OCI-LY3 (cell line): ENCODE results near the gene PLPPR3.

ENCODE experiments used
- H2AFZ ChIP-seq: fragments of 200-600, 300-600 bp; shearing (Covaris generic); 2 replicates; pipeline ENCODE4 v1.6.0; 2014; ENCODE audit warnings: antibody characterized with exemption, low read depth, low read length
- H3K27ac ChIP-seq: fragments of 200-600, 300-600 bp; sonication (generic); 2 replicates; pipeline ENCODE4 v1.5.1; 2014; ENCODE audit warnings: mild to moderate bottlenecking, low read length, moderate library complexity, mixed read lengths
- H3K27me3 ChIP-seq: fragments of 200-600, 300-600 bp; sonication (generic); 2 replicates; pipeline ENCODE4 v1.6.1; 2014; ENCODE audit warnings: low read depth, low read length, mixed read lengths
- H3K36me3 ChIP-seq: fragments of 200-600, 300-600 bp; sonication (generic); replicated peaks from 2 replicates; pipeline ENCODE3; 2014; ENCODE audit warnings: low read depth, low read length, mixed read lengths
- H3K4me1 ChIP-seq: fragments of 300-600, 200-600 bp; sonication (generic); 2 replicates; pipeline ENCODE4 v1.6.1; 2014; ENCODE audit warnings: low read length, mixed read lengths
- H3K4me2 ChIP-seq: fragments of 200-600, 300-600 bp; sonication (generic); 2 replicates; pipeline ENCODE4 v1.6.1; 2014; ENCODE audit warnings: low read length, mixed read lengths
- H3K4me3 ChIP-seq: fragments of 300-600, 200-600 bp; sonication (generic); 2 replicates; pipeline ENCODE4 v1.5.1; 2014; ENCODE audit warnings: antibody characterized with exemption, mild to moderate bottlenecking, low read length, moderate library complexity
- H3K79me2 ChIP-seq: fragments of 300-600, 200-600 bp; shearing (Covaris generic); 2 replicates; pipeline ENCODE4 v1.6.1; 2014; ENCODE audit warnings: mild to moderate bottlenecking, low read length, mixed read lengths
- H3K9ac ChIP-seq: fragments of 300-600, 200-600 bp; shearing (Covaris generic); 2 replicates; pipeline ENCODE4 v1.6.0; 2014; ENCODE audit warnings: mild to moderate bottlenecking, low read length, moderate library complexity
- H3K9me3 ChIP-seq: fragments of 200-600, 300-600 bp; shearing (Covaris generic); 2 replicates; pipeline ENCODE4 v1.6.1; 2014; ENCODE audit warnings: low read length, mixed read lengths; ENCODE audit not compliant: insufficient read depth
- H4K20me1 ChIP-seq: fragments of 200-600, 300-600 bp; sonication (generic); 2 replicates; pipeline ENCODE4 v1.6.1; 2016; ENCODE audit warnings: low read length, mixed read lengths; ENCODE audit not compliant: insufficient read depth
- CTCF ChIP-seq: fragments of 200-600, 300-600 bp; sonication (generic); IDR thresholded peaks from 2 replicates; pipeline ENCODE4 v1.5.1; 2014; ENCODE audit warnings: antibody characterized with exemption, low read length, low read depth
- EZH2phosphoT487 ChIP-seq: fragments of 200-600 bp; shearing (Covaris generic); IDR thresholded peaks from 2 replicates; pipeline ENCODE4 v1.6.1; 2018; ENCODE audit warnings: antibody characterized with exemption, mixed run types, low read depth

Gene PLPPR3

GRCh38 chr19:829129-829758 is 7.5 kb upstream of the PLPPR3 start:
- TF ChIP-seq EZH2phosphoT487 (no peak), CTCF (no peak)
- Histone ChIP-seq H3K9ac (no peak overlapping the region), H3K36me3 (no peaks in the 10 kb centered on the region), H2AFZ (no peak overlapping the region), H3K79me2 (no peaks in the 10 kb centered on the region), H3K4me2 (peak overlapping the region; percentile 58), H3K4me3 (peak overlapping the region; percentile 41; the same call in 1 of the 2 replicates), H3K4me1 (peaks cover 26% of the 10 kb centered on the region), H3K27ac (no peak overlapping the region), H3K27me3 (peaks cover 21% of the 10 kb centered on the region), H3K9me3 (no peaks in the 10 kb centered on the region), H4K20me1 (no peaks in the 10 kb centered on the region)

- Histone ChIP-seq H3K27ac (no peak within 1 kb of the TSS), H3K9ac (no peak within 1 kb of the TSS), H3K27me3 (peaks cover 21% of the 10 kb centered on the region), H3K4me1 (peaks cover 26% of the 10 kb centered on the region), H4K20me1 (no peaks in the 10 kb centered on the region), H3K9me3 (no peaks in the 10 kb centered on the region), H3K4me2 (peak within 1 kb of the TSS; percentile 9; the same call in 1 of the 2 replicates), H2AFZ (no peak within 1 kb of the TSS), H3K4me3 (no peak within 1 kb of the TSS), H3K36me3 (no peaks in the 10 kb centered on the region), H3K79me2 (no peaks in the 10 kb centered on the region)
- TF ChIP-seq EZH2phosphoT487 (no peak), CTCF (no peak)
These were observed 6.1 kb upstream of the PLPPR3 start, which contains the start of gene AZU1 for GRCh38 chr19:827710-828321. AZU1 (plus strand) TSS chr19:827837; CDS start chr19:827847, 10 bp downstream.

- no peaks in the 10 kb centered on the region for H3K9me3 ChIP-seq
- no peak overlapping the region for H3K9ac ChIP-seq
- no peaks in the 10 kb centered on the region for H3K36me3 ChIP-seq
- H3K4me3 ChIP-seq, result no peak overlapping the region
- H3K4me2 ChIP-seq, result peak overlapping the region; percentile 9; the same call in 1 of the 2 replicates
- no peak overlapping the region for H3K27ac ChIP-seq
- TF ChIP-seq CTCF, result no peak
- no peak for TF ChIP-seq EZH2phosphoT487
- H4K20me1 ChIP-seq, result no peaks in the 10 kb centered on the region
- peaks cover 20% of the 10 kb centered on the region for H3K27me3 ChIP-seq
- H2AFZ ChIP-seq, result no peak overlapping the region
- peaks cover 26% of the 10 kb centered on the region for H3K4me1 ChIP-seq
- no peaks in the 10 kb centered on the region for H3K79me2 ChIP-seq
These were observed 5.6 kb upstream of the PLPPR3 start for GRCh38 chr19:827314-827709.

DNA sequence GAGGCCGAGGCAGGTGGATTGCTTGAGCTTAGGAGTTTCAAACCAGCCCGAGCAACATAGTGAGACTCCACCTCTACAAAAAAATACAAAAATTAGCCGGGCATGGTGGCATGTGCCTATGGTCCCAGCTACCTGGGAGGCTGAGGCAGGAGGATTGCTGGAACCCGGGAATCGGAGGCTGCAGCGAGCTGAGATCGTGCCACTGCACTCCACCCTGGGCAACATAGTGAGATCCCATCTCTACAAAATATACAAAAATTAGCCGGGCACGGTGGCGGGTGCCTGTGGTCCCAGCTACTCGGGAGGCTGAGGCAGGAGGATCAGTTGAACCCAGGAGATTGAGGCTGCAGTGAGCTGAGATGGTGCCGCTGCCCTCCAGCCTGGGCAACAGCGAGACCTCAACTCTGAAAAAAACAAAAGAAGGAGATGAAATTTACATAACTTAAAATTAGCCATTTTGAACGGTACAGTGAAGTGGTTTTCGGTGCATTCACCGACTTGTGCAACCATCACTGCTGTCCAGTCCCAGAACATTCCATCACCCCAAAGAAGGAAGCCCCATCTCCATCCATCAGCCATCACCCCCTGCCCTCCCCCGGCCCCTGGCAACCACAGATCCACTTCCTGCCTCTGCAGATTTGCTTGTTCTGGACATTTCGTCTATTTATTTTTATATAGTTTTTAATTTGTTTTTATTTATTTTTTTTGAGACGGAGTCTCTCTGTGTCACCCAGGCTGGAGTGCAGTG is 4.3 kb upstream of the PLPPR3 start:
- Histone ChIP-seq H3K27me3 (peaks cover 9% of the 10 kb centered on the region; the same call in 1 of the 2 replicates), H3K27ac (no peak overlapping the region), H4K20me1 (no peaks in the 10 kb centered on the region), H3K9ac (no peak overlapping the region), H3K4me2 (no peak overlapping the region), H3K9me3 (no peaks in the 10 kb centered on the region), H3K36me3 (no peaks in the 10 kb centered on the region), H3K4me1 (peaks cover 18% of the 10 kb centered on the region), H2AFZ (no peak overlapping the region), H3K4me3 (no peak overlapping the region), H3K79me2 (no peaks in the 10 kb centered on the region)
- TF ChIP-seq EZH2phosphoT487, result no peak
- TF ChIP-seq CTCF, result no peak
